ENCODE measurements around the gene SAMM50. TPM values are rescaled to one million over a fixed set of nuclear protein-coding genes. Genes with fewer than 3 reads are reported as not detected.

SAMM50 gene
- total and polyA plus RNA-seq, 2 donors (not counting 3 experiments of a cell fraction or from before 2014, with no cell fraction given): 42.9 to 56.2 TPM

DNA sequence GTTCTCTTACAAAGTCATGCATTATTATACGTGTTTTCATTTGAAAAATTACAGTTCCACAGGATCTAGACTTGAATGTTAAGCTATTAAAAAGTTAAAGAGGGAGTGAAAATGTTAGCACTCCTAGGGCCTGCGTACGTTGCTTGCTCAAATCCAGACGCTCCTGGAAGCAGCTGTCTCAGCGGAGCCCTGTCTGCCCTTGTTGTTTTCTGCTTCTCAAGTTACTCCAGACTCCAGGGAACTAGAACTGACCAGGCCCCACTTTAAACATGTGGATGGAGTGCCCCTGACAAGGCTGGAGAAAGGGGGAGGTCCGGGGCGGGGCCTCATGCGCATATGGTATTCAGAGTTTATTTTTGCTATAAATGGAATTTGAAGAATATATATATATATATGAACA lies 78.5 kb downstream of the SAMM50 start:
- H3K27ac ChIP-seq (ENCODE audit: insufficient read depth, low read depth, low read length): no peak overlapping the region
- CTCF ChIA-PET: interaction anchor here (1.4 to 3.1 kb wide), 3 partner anchors 14 to 52 kb away, joined by 4 to 9 read pairs (median 6); no protein-coding TSS in a partner anchor
- no peak for TF ChIP-seq EZH2 (IDR thresholded peaks at IDR 0.05; ENCODE audit: borderline replicate concordance, low read depth, low read length, severe bottlenecking)
- TF ChIP-seq, protein P1, sequence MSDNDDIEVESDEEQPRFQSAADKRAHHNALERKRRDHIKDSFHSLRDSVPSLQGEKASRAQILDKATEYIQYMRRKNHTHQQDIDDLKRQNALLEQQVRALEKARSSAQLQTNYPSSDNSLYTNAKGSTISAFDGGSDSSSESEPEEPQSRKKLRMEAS (IDR thresholded peaks at IDR 0.05; ENCODE audit: insufficient read depth, insufficient read length): no peak
- TF ChIP-seq, protein P2, sequence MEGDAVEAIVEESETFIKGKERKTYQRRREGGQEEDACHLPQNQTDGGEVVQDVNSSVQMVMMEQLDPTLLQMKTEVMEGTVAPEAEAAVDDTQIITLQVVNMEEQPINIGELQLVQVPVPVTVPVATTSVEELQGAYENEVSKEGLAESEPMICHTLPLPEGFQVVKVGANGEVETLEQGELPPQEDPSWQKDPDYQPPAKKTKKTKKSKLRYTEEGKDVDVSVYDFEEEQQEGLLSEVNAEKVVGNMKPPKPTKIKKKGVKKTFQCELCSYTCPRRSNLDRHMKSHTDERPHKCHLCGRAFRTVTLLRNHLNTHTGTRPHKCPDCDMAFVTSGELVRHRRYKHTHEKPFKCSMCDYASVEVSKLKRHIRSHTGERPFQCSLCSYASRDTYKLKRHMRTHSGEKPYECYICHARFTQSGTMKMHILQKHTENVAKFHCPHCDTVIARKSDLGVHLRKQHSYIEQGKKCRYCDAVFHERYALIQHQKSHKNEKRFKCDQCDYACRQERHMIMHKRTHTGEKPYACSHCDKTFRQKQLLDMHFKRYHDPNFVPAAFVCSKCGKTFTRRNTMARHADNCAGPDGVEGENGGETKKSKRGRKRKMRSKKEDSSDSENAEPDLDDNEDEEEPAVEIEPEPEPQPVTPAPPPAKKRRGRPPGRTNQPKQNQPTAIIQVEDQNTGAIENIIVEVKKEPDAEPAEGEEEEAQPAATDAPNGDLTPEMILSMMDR (IDR thresholded peaks at IDR 0.05; ENCODE audit: extremely low read depth in 1 of 2, insufficient read depth in 1 of 2, low read depth in 1 of 2, low read length in 2 of 2): no peak
- TF ChIP-seq MYC (IDR thresholded peaks at IDR 0.05; ENCODE audit: low read depth, low read length): no peak
- TF ChIP-seq POLR2A (IDR thresholded peaks at IDR 0.05; ENCODE audit: low read depth, low read length): no peak
- no peak for TF ChIP-seq POLR2AphosphoS5 (IDR thresholded peaks at IDR 0.05; ENCODE audit: insufficient read depth, low read depth, low read length)
- TF ChIP-seq FOS (IDR thresholded peaks at IDR 0.05; ENCODE audit: borderline replicate concordance, insufficient read depth, low read length): no peak
- no peak for TF ChIP-seq GATA2 (IDR thresholded peaks at IDR 0.05; ENCODE audit: insufficient read depth, insufficient read length, low read depth, low read length)
- no peak for TF ChIP-seq JUN (IDR thresholded peaks at IDR 0.05; ENCODE audit: borderline replicate concordance, insufficient read depth, insufficient read length, low read depth)
- DNase-seq (ENCODE audit: low read depth, low spot score) (no peak), FAIRE-seq (no peak)
- H3K9me1 ChIP-seq (replicated peaks; ENCODE audit: control insufficient read depth, extremely low read depth, insufficient read depth, low read length): no peaks in the 10 kb centered on the region
- peaks cover 0 to 4% of the 10 kb centered on the region in 2 experiments for H3K36me3 ChIP-seq (ENCODE audit: control insufficient read depth in 2 of 2, extremely low read depth in 1 of 2, insufficient read depth in 2 of 2, low read length in 2 of 2)
- intact Hi-C loops (cut with micrococcal nuclease) (no loop called here), dilution Hi-C loops (cut with MboI; ENCODE audit: extremely low pct_ligation_motif_present, low sequenced_read_pairs) (no loop called here)
- POLR2A ChIA-PET: interaction anchor here (0.6 kb wide), 1 partner anchor 15 kb away, joined by 3 read pairs; no protein-coding TSS in a partner anchor
- no peaks in the 10 kb centered on the region for H4K20me1 ChIP-seq (replicated peaks; ENCODE audit: control insufficient read depth, extremely low read depth, insufficient read depth, low read length)
- no peak overlapping the region for H3K4me3 ChIP-seq (replicated peaks in 1 of 3; ENCODE audit: insufficient read depth in 1 of 3, low read depth in 1 of 3, low read length in 3 of 3)
- no TSS peak for BruUV-seq (replicated peaks)
- H3K79me2 ChIP-seq (ENCODE audit: control insufficient read depth, insufficient read depth, low read length): peaks cover 86% of the 10 kb centered on the region
- H3K4me2 ChIP-seq (ENCODE audit: insufficient read depth, low read length): no peak overlapping the region
- H3K9me3 ChIP-seq (replicated peaks; ENCODE audit: control insufficient read depth, insufficient read depth, low read length): no peaks in the 10 kb centered on the region
- peaks cover 39% of the 10 kb centered on the region for H3K4me1 ChIP-seq (ENCODE audit: control insufficient read depth, extremely low read depth, insufficient read depth, low read length)
- no peaks in the 10 kb centered on the region for H3K27me3 ChIP-seq (ENCODE audit: control insufficient read depth in 2 of 2, insufficient read depth in 2 of 2, low read length in 2 of 2)
- no peak overlapping the region for H2AFZ ChIP-seq (ENCODE audit: low read depth, low read length)
- no peak overlapping the region for H3K9ac ChIP-seq (replicated peaks; ENCODE audit: extremely low read depth, insufficient read depth, low read length)

Measured in endothelial cell of umbilical vein (primary cell).